ENCODE results near the gene GRPEL2. TPM values are rescaled to one million over a fixed set of nuclear protein-coding genes. Genes with fewer than 3 reads are reported as not detected.

The GRPEL2 gene
- total and polyA plus RNA-seq, 8 donors: 1.4 to 19.1 (median 7.0) TPM

- DNase-seq: no peak
- intact Hi-C loops (cut with DNase I; ENCODE audit: low total_unique reads): no loop called here
- Histone ChIP-seq H3K4me1 (peaks cover 4 to 31% (median 18%) of the 10 kb centered on the region in 4 donors), H3K4me3 (no peak overlapping the region), H3K27me3 (no peaks in the 10 kb centered on the region), H3K36me3 (no peaks in the 10 kb centered on the region), H3K27ac (peak overlapping the region in 2 of 5 donors; percentile 45 to 72), H3K9me3 (no peaks in the 10 kb centered on the region)
- TF ChIP-seq POLR2A (IDR thresholded peaks at IDR 0.05) (no peak), POLR2AphosphoS5 (IDR thresholded peaks at IDR 0.05) (no peak), CTCF (IDR thresholded peaks at IDR 0.05) (no peak), EP300 (IDR thresholded peaks at IDR 0.05) (no peak)
- 73 to 86% (median 75%) methylated on average over 2 of the region's 2 CpGs for WGBS, 5 donors
Observed at GRCh38 chr5:149370878-149371277, 25.6 kb downstream of the GRPEL2 start.

GRCh38 chr5:149371296-149371962, 26.1 kb downstream of the GRPEL2 start:
- no peak overlapping the region for H3K4me3 ChIP-seq
- no peak for TF ChIP-seq EP300 (IDR thresholded peaks at IDR 0.05)
- no peak for TF ChIP-seq POLR2A (IDR thresholded peaks at IDR 0.05)
- TF ChIP-seq POLR2AphosphoS5 (IDR thresholded peaks at IDR 0.05): no peak
- peak in 5 of 7 experiments; percentile 52 to 74 (median 68) for TF ChIP-seq CTCF (IDR thresholded peaks at IDR 0.05)
- 35 to 44% (median 37%) methylated on average over 11 to 12 of the region's 12 CpGs for WGBS, 5 donors
- intact Hi-C loops (cut with DNase I; ENCODE audit: low total_unique reads): no loop called here
- H3K27ac ChIP-seq: peak overlapping the region in 3 of 5 donors; percentile 41 to 72 (median 45)
- no peaks in the 10 kb centered on the region for H3K9me3 ChIP-seq
- DNase-seq: peak; percentile 72 to 84
- H3K27me3 ChIP-seq: no peaks in the 10 kb centered on the region
- H3K4me1 ChIP-seq: peaks cover 4 to 31% (median 18%) of the 10 kb centered on the region in 4 donors
- H3K36me3 ChIP-seq: no peaks in the 10 kb centered on the region

GRCh38 chr5:149372076-149372795, 26.9 kb downstream of the GRPEL2 start:
- TF ChIP-seq POLR2AphosphoS5 (IDR thresholded peaks at IDR 0.05) (peak in 1 of 3 donors; percentile 9), CTCF (IDR thresholded peaks at IDR 0.05) (no peak), POLR2A (IDR thresholded peaks at IDR 0.05) (no peak), EP300 (IDR thresholded peaks at IDR 0.05) (no peak)
- Histone ChIP-seq H3K27ac (peak overlapping the region in 3 of 5 donors; percentile 41 to 72 (median 45)), H3K36me3 (no peaks in the 10 kb centered on the region), H3K4me1 (peaks cover 4 to 28% (median 17%) of the 10 kb centered on the region in 4 donors), H3K27me3 (no peaks in the 10 kb centered on the region), H3K4me3 (no peak overlapping the region), H3K9me3 (no peaks in the 10 kb centered on the region)
- 51 to 83% (median 83%) methylated on average over 4 of the region's 4 CpGs for WGBS, 5 donors
- no peak for DNase-seq
- intact Hi-C loops (cut with DNase I; ENCODE audit: low total_unique reads): no loop called here

GRCh38 chr5:149372932-149373331, 27.6 kb downstream of the GRPEL2 start:
- WGBS, 5 donors: 84 to 96% (median 92%) methylated on average over 3 of the region's 3 CpGs
- TF ChIP-seq POLR2AphosphoS5 (IDR thresholded peaks at IDR 0.05) (no peak), CTCF (IDR thresholded peaks at IDR 0.05) (no peak), POLR2A (IDR thresholded peaks at IDR 0.05) (no peak), EP300 (IDR thresholded peaks at IDR 0.05) (no peak)
- H3K9me3 ChIP-seq: no peaks in the 10 kb centered on the region
- H3K4me1 ChIP-seq: peaks cover 2 to 21% (median 12%) of the 10 kb centered on the region in 4 donors
- intact Hi-C loops (cut with DNase I; ENCODE audit: low total_unique reads): no loop called here
- no peaks in the 10 kb centered on the region for H3K27me3 ChIP-seq
- no peak overlapping the region for H3K4me3 ChIP-seq
- no peak for DNase-seq
- no peaks in the 10 kb centered on the region for H3K36me3 ChIP-seq
- H3K27ac ChIP-seq: peak overlapping the region in 2 of 5 donors; percentile 4 to 72
